OCI-LY3 (cell line): Measurements from ENCODE around the gene PAIP2.

Source experiments
- H2AFZ ChIP-seq: fragments of 200-600, 300-600 bp; shearing (Covaris generic); 2 replicates; pipeline ENCODE4 v1.6.0; 2014; ENCODE audit warnings: antibody characterized with exemption, low read depth, low read length
- H3K27ac ChIP-seq: fragments of 200-600, 300-600 bp; sonication (generic); 2 replicates; pipeline ENCODE4 v1.5.1; 2014; ENCODE audit warnings: mild to moderate bottlenecking, low read length, moderate library complexity, mixed read lengths
- H3K27me3 ChIP-seq: fragments of 200-600, 300-600 bp; sonication (generic); 2 replicates; pipeline ENCODE4 v1.6.1; 2014; ENCODE audit warnings: low read depth, low read length, mixed read lengths
- H3K36me3 ChIP-seq: fragments of 200-600, 300-600 bp; sonication (generic); replicated peaks from 2 replicates; pipeline ENCODE3; 2014; ENCODE audit warnings: low read depth, low read length, mixed read lengths
- H3K4me1 ChIP-seq: fragments of 300-600, 200-600 bp; sonication (generic); 2 replicates; pipeline ENCODE4 v1.6.1; 2014; ENCODE audit warnings: low read length, mixed read lengths
- H3K4me2 ChIP-seq: fragments of 200-600, 300-600 bp; sonication (generic); 2 replicates; pipeline ENCODE4 v1.6.1; 2014; ENCODE audit warnings: low read length, mixed read lengths
- H3K4me3 ChIP-seq: fragments of 300-600, 200-600 bp; sonication (generic); 2 replicates; pipeline ENCODE4 v1.5.1; 2014; ENCODE audit warnings: antibody characterized with exemption, mild to moderate bottlenecking, low read length, moderate library complexity
- H3K79me2 ChIP-seq: fragments of 300-600, 200-600 bp; shearing (Covaris generic); 2 replicates; pipeline ENCODE4 v1.6.1; 2014; ENCODE audit warnings: mild to moderate bottlenecking, low read length, mixed read lengths
- H3K9ac ChIP-seq: fragments of 300-600, 200-600 bp; shearing (Covaris generic); 2 replicates; pipeline ENCODE4 v1.6.0; 2014; ENCODE audit warnings: mild to moderate bottlenecking, low read length, moderate library complexity
- H3K9me3 ChIP-seq: fragments of 200-600, 300-600 bp; shearing (Covaris generic); 2 replicates; pipeline ENCODE4 v1.6.1; 2014; ENCODE audit warnings: low read length, mixed read lengths; ENCODE audit not compliant: insufficient read depth
- H4K20me1 ChIP-seq: fragments of 200-600, 300-600 bp; sonication (generic); 2 replicates; pipeline ENCODE4 v1.6.1; 2016; ENCODE audit warnings: low read length, mixed read lengths; ENCODE audit not compliant: insufficient read depth
- CTCF ChIP-seq: fragments of 200-600, 300-600 bp; sonication (generic); IDR thresholded peaks from 2 replicates; pipeline ENCODE4 v1.5.1; 2014; ENCODE audit warnings: antibody characterized with exemption, low read length, low read depth
- EZH2phosphoT487 ChIP-seq: fragments of 200-600 bp; shearing (Covaris generic); IDR thresholded peaks from 2 replicates; pipeline ENCODE4 v1.6.1; 2018; ENCODE audit warnings: antibody characterized with exemption, mixed run types, low read depth

The PAIP2 gene

DNA sequence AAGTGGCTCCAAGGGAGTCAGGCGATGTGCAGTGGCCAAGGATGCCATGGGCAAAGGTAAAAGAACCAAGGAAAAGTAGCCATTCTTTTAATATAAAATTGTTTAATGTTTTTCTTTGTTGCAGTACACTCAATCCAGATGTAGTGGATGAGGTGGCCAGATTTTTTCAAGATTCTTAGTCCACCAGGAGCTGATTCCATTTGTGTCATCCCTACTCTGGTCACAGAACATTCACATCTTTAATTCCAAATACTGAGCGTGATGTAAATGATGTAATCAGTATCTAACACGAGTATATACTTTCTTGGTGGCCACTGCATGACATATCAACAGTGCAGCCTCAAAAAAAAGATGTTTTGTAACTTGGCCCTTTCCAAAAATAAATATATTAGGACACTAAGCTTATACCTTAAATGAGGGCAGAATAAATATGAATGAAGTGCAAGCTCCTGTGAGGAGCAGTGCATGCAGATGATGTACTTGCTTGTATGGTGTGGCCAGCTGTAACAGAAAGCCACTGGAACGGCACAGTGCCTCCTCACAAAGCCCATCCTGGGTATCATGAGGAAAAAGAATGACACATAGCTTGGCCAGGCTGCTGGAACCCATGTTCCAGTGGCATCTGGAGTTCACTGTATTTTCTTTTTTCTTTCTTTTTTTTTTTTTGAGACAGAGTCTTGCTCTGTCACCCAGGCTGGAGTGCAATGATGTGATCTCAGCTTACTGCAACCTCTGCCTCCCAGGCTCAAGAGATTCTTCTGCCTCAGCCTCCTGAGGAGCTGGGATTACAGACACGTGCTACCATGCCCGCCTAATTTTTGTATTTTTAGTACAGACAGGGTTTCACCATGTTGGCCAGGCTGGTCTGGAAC, 68.7 kb downstream of the PAIP2 start:
- Histone ChIP-seq H3K27me3 (no peaks in the 10 kb centered on the region), H3K4me3 (no peak overlapping the region), H3K4me1 (peaks cover 43% of the 10 kb centered on the region), H3K9ac (no peak overlapping the region), H2AFZ (no peak overlapping the region), H3K9me3 (no peaks in the 10 kb centered on the region), H3K79me2 (no peaks in the 10 kb centered on the region), H3K4me2 (peak overlapping the region; percentile 58), H3K36me3 (no peaks in the 10 kb centered on the region), H3K27ac (no peak overlapping the region), H4K20me1 (no peaks in the 10 kb centered on the region)
- TF ChIP-seq EZH2phosphoT487 (no peak), CTCF (no peak)

DNA sequence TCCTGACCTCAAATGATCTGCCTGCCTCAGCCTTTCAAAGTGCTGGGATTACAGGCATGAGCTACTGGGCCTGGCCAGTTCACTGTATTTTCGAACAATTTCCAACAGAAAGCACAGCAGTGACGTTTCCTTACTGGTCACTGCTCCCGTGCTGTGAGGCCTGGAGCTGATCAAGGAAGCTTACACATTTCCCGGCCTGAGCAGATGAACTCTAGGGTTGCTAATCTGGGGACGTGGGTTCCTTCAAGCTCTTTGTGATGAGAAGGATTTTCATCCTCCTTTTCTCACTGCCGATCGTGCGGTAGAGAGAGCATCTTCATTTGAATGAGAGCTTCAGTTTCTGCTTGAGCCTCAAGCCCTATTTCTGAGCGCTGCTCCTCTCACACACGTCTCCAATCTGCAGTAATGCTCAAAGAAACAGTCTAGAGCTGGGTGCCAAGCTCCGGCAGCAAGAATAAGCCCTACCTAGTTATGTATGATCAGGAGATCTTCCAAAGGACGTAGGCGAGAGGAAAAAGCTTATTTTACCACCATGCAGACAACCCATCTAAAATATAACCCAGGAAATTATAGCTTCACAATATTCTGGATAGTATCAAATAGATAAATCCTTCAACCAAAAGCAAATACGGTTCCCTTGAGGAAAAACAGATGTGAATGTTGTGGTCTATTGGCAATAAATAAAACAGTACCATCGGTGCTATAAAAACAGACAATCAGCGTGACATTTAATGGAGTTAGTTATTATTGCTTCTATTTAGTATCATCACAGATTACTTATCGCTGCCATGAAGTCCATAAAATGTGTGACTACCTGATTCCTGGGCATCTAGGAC, 69.6 kb downstream of the PAIP2 start:
- Histone ChIP-seq H3K4me1 (peaks cover 41% of the 10 kb centered on the region), H3K27ac (no peak overlapping the region), H3K9ac (no peak overlapping the region)

GRCh38 chr5:139413153-139413552, 71.5 kb downstream of the PAIP2 start:
- no peaks in the 10 kb centered on the region for H3K79me2 ChIP-seq
- no peak overlapping the region for H3K4me2 ChIP-seq
- H3K9me3 ChIP-seq = no peaks in the 10 kb centered on the region

More for the DNA sequence above, 69.6 kb downstream of the PAIP2 start:
- Histone ChIP-seq H3K4me2 (no peak overlapping the region), H4K20me1 (no peaks in the 10 kb centered on the region), H2AFZ (no peak overlapping the region), H3K4me3 (no peak overlapping the region), H3K79me2 (no peaks in the 10 kb centered on the region), H3K9me3 (no peaks in the 10 kb centered on the region), H3K27me3 (no peaks in the 10 kb centered on the region), H3K36me3 (no peaks in the 10 kb centered on the region)
- TF ChIP-seq EZH2phosphoT487 (no peak), CTCF (no peak)

More at GRCh38 chr5:139413153-139413552, 71.5 kb downstream of the PAIP2 start:
- Histone ChIP-seq H3K4me3 (no peak overlapping the region), H3K4me1 (peaks cover 21% of the 10 kb centered on the region), H3K27me3 (no peaks in the 10 kb centered on the region), H3K27ac (no peak overlapping the region), H2AFZ (no peak overlapping the region), H3K9ac (no peak overlapping the region), H3K36me3 (no peaks in the 10 kb centered on the region), H4K20me1 (no peaks in the 10 kb centered on the region)
- no peak for TF ChIP-seq EZH2phosphoT487
- no peak for TF ChIP-seq CTCF
